ENCODE data around the gene THAP4. TPM values are rescaled to one million over a fixed set of nuclear protein-coding genes. Genes with fewer than 3 reads are reported as not detected.

The THAP4 gene
- total RNA-seq, 1 donor from 2014 or later, result 54.8 TPM

DNA sequence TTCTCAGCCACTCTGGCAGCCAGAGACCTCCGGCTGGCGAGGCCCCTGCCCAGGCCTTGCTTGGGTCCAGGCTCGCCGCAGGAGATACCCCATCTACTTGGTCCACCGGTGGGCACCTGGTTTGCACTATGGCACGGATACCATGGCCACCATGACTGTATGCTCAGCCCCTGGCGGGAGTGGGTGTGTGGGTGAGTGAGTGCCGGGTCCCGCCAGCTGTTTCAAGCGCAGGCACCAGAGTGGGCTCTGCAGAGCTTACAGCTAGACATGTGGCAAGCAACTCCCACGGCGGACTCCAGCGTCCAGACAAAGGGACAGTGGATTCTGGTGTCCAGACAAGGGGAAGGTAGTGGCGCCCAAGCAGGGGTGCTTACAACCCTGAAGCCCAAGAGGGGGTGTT is 2.0 kb upstream of the THAP4 start:
- Histone ChIP-seq H3K36me3 (ENCODE audit: control insufficient read depth, insufficient read depth, low read length) (peaks cover 4% of the 10 kb centered on the region), H3K27me3 (ENCODE audit: control insufficient read depth, insufficient read depth, low read length) (no peaks in the 10 kb centered on the region), H3K4me3 (ENCODE audit: low read depth, low read length) (no peak overlapping the region)
- TF ChIP-seq, protein P1, sequence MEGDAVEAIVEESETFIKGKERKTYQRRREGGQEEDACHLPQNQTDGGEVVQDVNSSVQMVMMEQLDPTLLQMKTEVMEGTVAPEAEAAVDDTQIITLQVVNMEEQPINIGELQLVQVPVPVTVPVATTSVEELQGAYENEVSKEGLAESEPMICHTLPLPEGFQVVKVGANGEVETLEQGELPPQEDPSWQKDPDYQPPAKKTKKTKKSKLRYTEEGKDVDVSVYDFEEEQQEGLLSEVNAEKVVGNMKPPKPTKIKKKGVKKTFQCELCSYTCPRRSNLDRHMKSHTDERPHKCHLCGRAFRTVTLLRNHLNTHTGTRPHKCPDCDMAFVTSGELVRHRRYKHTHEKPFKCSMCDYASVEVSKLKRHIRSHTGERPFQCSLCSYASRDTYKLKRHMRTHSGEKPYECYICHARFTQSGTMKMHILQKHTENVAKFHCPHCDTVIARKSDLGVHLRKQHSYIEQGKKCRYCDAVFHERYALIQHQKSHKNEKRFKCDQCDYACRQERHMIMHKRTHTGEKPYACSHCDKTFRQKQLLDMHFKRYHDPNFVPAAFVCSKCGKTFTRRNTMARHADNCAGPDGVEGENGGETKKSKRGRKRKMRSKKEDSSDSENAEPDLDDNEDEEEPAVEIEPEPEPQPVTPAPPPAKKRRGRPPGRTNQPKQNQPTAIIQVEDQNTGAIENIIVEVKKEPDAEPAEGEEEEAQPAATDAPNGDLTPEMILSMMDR (IDR thresholded peaks at IDR 0.05; ENCODE audit: insufficient read depth, low read length, severe bottlenecking), result no peak
- DNase-seq (ENCODE audit: low read depth), result no peak
- FAIRE-seq, result no peak

DNA sequence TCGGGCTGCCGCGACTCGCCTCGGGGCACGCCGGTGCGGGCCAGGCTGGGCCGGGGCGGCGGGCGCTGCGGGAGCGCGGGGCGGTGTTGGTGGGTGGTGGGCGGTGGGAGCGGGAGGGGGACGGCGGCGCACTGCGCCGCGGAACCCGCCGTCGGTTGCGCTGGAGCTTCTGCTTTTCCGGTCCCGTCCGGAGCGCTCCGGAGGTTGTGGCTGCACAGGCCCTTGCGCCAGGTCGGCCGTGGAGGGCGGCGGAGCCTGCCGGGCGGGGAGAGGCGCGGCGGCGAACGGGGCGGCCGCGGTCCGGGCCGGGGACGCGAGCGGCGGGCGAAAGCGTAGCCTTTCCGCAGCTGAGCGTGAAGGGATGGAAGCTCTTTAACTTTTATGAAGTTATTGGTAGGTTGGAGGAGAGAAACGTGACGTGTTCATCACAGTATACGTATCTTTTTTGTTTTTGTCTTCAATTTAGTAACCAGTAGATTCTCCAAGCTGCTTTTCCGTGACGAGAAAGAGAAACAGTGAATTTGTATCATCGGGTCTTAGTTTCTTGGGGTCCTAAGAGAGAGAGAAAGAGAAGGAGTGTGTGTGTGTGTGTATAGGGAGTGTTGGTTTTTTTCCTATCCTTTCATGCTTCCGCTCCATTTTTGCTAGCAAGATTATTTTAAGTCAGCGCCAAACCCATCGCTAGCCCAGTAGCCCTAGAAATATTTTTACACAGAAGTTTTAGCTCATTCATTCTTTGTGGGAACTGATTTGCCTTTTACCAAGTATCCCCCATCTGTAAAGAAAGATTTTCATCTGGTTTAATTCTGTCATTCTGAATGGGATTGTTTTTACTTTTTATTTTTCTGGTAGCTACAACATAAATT is 1.1 kb upstream of the THAP4 start:
- peak overlapping the region; percentile 90 for H3K4me3 ChIP-seq (ENCODE audit: low read depth, low read length)
- peaks cover 9% of the 10 kb centered on the region for H3K36me3 ChIP-seq (ENCODE audit: control insufficient read depth, insufficient read depth, low read length)
- no peak for DNase-seq (ENCODE audit: low read depth)
- H3K27me3 ChIP-seq (ENCODE audit: control insufficient read depth, insufficient read depth, low read length), result no peaks in the 10 kb centered on the region
- TF ChIP-seq, protein P1 (IDR thresholded peaks at IDR 0.05; ENCODE audit: insufficient read depth, low read length, severe bottlenecking), result no peak
- no peak for FAIRE-seq

DNA sequence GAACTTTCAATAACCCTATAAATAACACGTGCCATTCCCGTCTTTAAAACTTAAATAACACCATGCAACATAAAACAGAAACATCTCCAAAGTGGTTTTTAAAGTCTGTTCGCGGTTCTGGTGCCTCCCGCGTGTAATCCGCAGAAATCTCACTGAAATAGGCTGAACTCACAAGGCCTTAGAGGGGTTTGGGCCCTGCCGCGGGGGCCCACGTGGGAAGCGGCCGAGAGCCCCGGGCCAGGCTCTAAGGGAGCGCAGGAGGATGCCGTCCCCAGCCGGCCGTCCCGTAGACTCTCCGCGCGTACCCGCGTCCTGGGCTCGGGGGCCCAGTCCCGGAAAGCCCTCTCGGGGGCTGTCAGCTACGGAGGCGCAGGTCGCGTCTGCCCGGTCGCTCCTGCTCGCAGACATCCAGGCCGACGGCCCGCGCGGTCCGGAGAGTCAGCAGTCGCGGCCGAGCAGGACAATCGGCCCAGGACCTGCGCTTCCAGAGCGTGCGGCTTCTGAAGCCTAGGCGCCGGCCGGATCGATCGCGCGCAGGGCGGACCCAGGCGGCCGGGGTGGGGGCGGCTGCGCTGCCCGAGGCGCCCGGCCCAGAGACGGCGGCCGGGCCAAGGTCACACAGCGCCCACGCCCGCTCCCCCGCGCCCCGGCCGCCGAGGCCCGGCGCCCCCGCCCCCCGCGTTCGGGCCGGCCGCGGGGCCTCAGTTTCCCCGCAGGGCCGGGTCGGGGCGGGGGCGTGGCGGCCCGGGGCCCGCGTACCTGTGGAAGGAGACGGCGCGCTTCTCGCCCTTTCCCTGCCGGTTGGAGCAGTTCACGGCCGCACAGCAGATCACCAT is 558 bp downstream of the THAP4 start:
- H3K4me3 ChIP-seq (ENCODE audit: low read depth, low read length), result peak overlapping the region; percentile 90
- TF ChIP-seq, protein P1 (IDR thresholded peaks at IDR 0.05; ENCODE audit: insufficient read depth, low read length, severe bottlenecking), result no peak
- H3K27me3 ChIP-seq (ENCODE audit: control insufficient read depth, insufficient read depth, low read length), result no peaks in the 10 kb centered on the region
- DNase-seq (ENCODE audit: low read depth), result no peak
- H3K36me3 ChIP-seq (ENCODE audit: control insufficient read depth, insufficient read depth, low read length), result peaks cover 17% of the 10 kb centered on the region
- FAIRE-seq, result no peak

DNA sequence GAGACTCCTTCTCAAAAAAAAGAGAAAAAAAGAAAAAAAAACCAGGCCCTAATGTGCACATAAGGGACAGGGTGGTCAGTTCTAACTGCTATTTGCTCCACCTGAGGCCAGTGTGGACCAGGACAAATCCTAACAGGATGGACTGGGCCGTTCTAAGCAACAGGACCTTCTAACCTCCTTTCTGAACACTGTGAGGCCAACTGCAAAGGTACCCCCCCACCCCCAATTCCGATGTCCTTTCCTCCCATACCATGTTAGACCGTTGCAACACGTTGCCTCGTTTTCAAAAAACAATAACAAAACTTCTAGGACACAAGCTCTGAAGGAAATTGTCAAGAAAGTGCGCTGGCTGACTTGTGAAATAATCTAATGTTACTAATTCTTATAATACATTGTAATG is 1.2 kb downstream of the THAP4 start:
- no peak for DNase-seq (ENCODE audit: low read depth)
- TF ChIP-seq, protein P1 (IDR thresholded peaks at IDR 0.05; ENCODE audit: insufficient read depth, low read length, severe bottlenecking), result no peak
- FAIRE-seq, result no peak

DNA sequence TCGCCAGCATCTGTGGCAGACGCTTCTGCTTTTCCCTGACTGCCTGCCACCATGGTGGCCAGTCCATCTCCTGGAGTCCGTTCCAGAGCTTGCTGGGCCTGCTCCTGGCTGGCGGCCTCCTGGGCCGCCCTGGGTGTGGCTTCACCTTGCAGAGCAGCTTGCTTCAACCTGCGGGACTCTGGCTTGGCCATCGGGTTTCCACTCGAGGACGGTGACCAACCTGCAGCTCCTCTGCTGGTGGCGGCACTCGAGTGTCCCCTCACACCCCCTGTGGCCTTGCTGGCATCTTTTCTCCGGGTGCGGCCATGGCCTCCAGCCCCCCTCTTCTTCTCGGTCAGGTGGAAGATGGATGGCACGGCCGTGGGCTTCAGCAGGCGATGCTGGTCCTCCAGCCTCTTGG is 3.4 kb downstream of the THAP4 start:
- TF ChIP-seq, protein P1 (IDR thresholded peaks at IDR 0.05; ENCODE audit: insufficient read depth, low read length, severe bottlenecking), result no peak

More for the DNA sequence above, 1.2 kb downstream of the THAP4 start:
- Histone ChIP-seq H3K36me3 (ENCODE audit: control insufficient read depth, insufficient read depth, low read length) (peaks cover 17% of the 10 kb centered on the region), H3K27me3 (ENCODE audit: control insufficient read depth, insufficient read depth, low read length) (no peaks in the 10 kb centered on the region), H3K4me3 (ENCODE audit: low read depth, low read length) (peak overlapping the region; percentile 90)

More for the DNA sequence above, 3.4 kb downstream of the THAP4 start:
- H3K36me3 ChIP-seq (ENCODE audit: control insufficient read depth, insufficient read depth, low read length), result peaks cover 15% of the 10 kb centered on the region
- no peaks in the 10 kb centered on the region for H3K27me3 ChIP-seq (ENCODE audit: control insufficient read depth, insufficient read depth, low read length)
- no peak overlapping the region for H3K4me3 ChIP-seq (ENCODE audit: low read depth, low read length)
- DNase-seq (ENCODE audit: low read depth) (no peak), FAIRE-seq (no peak)
